ENCODE measurements around the gene KCNN4. TPM values are rescaled to one million over a fixed set of nuclear protein-coding genes. Genes with fewer than 3 reads are reported as not detected.

Gene KCNN4
- total and polyA plus RNA-seq, 2 experiments from 2014 or later = 0.86 to 3.2 TPM

DNA sequence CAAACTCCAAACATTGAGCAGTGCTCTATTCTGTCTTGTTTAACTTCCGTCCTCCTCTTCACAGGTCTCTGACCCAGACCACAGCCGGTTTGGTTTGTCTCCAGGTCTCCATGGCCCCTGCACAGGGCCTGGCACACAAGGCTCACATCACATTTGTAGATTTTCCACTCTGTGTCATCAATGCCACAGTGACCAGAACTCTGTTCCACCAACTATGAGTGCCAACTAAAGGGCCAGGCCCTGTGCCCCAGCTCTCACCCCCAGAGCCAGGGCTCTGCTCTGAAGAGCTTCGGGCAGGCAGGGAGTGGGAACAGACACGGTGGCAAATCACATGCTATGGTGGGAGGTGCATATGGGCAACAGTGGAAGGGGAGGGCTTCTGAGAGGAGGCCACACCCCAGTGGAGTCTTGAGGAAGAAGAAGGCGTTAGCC is 42.0 kb downstream of the KCNN4 start:
- TF ChIP-seq EZH2 (IDR thresholded peaks at IDR 0.05; ENCODE audit: low read depth, unreplicated experiment) = no peak
- TF ChIP-seq ZNF331 (CRISPR knock-in tag; IDR thresholded peaks at IDR 0.05; ENCODE audit: low read depth) = no peak
- TF ChIP-seq, protein P1, sequence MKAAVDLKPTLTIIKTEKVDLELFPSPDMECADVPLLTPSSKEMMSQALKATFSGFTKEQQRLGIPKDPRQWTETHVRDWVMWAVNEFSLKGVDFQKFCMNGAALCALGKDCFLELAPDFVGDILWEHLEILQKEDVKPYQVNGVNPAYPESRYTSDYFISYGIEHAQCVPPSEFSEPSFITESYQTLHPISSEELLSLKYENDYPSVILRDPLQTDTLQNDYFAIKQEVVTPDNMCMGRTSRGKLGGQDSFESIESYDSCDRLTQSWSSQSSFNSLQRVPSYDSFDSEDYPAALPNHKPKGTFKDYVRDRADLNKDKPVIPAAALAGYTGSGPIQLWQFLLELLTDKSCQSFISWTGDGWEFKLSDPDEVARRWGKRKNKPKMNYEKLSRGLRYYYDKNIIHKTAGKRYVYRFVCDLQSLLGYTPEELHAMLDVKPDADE (IDR thresholded peaks at IDR 0.05) = no peak
- TF ChIP-seq, protein P2, sequence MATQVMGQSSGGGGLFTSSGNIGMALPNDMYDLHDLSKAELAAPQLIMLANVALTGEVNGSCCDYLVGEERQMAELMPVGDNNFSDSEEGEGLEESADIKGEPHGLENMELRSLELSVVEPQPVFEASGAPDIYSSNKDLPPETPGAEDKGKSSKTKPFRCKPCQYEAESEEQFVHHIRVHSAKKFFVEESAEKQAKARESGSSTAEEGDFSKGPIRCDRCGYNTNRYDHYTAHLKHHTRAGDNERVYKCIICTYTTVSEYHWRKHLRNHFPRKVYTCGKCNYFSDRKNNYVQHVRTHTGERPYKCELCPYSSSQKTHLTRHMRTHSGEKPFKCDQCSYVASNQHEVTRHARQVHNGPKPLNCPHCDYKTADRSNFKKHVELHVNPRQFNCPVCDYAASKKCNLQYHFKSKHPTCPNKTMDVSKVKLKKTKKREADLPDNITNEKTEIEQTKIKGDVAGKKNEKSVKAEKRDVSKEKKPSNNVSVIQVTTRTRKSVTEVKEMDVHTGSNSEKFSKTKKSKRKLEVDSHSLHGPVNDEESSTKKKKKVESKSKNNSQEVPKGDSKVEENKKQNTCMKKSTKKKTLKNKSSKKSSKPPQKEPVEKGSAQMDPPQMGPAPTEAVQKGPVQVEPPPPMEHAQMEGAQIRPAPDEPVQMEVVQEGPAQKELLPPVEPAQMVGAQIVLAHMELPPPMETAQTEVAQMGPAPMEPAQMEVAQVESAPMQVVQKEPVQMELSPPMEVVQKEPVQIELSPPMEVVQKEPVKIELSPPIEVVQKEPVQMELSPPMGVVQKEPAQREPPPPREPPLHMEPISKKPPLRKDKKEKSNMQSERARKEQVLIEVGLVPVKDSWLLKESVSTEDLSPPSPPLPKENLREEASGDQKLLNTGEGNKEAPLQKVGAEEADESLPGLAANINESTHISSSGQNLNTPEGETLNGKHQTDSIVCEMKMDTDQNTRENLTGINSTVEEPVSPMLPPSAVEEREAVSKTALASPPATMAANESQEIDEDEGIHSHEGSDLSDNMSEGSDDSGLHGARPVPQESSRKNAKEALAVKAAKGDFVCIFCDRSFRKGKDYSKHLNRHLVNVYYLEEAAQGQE (IDR thresholded peaks at IDR 0.05; ENCODE audit: unreplicated experiment) = no peak
- TF ChIP-seq NANOG (IDR thresholded peaks at IDR 0.05; ENCODE audit: borderline replicate concordance) = no peak
- TF ChIP-seq, protein P3, sequence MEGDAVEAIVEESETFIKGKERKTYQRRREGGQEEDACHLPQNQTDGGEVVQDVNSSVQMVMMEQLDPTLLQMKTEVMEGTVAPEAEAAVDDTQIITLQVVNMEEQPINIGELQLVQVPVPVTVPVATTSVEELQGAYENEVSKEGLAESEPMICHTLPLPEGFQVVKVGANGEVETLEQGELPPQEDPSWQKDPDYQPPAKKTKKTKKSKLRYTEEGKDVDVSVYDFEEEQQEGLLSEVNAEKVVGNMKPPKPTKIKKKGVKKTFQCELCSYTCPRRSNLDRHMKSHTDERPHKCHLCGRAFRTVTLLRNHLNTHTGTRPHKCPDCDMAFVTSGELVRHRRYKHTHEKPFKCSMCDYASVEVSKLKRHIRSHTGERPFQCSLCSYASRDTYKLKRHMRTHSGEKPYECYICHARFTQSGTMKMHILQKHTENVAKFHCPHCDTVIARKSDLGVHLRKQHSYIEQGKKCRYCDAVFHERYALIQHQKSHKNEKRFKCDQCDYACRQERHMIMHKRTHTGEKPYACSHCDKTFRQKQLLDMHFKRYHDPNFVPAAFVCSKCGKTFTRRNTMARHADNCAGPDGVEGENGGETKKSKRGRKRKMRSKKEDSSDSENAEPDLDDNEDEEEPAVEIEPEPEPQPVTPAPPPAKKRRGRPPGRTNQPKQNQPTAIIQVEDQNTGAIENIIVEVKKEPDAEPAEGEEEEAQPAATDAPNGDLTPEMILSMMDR (conservative IDR thresholded peaks at IDR 0.05; ENCODE audit: low read depth in 2 of 2) = no peak
- TF ChIP-seq, protein P4, sequence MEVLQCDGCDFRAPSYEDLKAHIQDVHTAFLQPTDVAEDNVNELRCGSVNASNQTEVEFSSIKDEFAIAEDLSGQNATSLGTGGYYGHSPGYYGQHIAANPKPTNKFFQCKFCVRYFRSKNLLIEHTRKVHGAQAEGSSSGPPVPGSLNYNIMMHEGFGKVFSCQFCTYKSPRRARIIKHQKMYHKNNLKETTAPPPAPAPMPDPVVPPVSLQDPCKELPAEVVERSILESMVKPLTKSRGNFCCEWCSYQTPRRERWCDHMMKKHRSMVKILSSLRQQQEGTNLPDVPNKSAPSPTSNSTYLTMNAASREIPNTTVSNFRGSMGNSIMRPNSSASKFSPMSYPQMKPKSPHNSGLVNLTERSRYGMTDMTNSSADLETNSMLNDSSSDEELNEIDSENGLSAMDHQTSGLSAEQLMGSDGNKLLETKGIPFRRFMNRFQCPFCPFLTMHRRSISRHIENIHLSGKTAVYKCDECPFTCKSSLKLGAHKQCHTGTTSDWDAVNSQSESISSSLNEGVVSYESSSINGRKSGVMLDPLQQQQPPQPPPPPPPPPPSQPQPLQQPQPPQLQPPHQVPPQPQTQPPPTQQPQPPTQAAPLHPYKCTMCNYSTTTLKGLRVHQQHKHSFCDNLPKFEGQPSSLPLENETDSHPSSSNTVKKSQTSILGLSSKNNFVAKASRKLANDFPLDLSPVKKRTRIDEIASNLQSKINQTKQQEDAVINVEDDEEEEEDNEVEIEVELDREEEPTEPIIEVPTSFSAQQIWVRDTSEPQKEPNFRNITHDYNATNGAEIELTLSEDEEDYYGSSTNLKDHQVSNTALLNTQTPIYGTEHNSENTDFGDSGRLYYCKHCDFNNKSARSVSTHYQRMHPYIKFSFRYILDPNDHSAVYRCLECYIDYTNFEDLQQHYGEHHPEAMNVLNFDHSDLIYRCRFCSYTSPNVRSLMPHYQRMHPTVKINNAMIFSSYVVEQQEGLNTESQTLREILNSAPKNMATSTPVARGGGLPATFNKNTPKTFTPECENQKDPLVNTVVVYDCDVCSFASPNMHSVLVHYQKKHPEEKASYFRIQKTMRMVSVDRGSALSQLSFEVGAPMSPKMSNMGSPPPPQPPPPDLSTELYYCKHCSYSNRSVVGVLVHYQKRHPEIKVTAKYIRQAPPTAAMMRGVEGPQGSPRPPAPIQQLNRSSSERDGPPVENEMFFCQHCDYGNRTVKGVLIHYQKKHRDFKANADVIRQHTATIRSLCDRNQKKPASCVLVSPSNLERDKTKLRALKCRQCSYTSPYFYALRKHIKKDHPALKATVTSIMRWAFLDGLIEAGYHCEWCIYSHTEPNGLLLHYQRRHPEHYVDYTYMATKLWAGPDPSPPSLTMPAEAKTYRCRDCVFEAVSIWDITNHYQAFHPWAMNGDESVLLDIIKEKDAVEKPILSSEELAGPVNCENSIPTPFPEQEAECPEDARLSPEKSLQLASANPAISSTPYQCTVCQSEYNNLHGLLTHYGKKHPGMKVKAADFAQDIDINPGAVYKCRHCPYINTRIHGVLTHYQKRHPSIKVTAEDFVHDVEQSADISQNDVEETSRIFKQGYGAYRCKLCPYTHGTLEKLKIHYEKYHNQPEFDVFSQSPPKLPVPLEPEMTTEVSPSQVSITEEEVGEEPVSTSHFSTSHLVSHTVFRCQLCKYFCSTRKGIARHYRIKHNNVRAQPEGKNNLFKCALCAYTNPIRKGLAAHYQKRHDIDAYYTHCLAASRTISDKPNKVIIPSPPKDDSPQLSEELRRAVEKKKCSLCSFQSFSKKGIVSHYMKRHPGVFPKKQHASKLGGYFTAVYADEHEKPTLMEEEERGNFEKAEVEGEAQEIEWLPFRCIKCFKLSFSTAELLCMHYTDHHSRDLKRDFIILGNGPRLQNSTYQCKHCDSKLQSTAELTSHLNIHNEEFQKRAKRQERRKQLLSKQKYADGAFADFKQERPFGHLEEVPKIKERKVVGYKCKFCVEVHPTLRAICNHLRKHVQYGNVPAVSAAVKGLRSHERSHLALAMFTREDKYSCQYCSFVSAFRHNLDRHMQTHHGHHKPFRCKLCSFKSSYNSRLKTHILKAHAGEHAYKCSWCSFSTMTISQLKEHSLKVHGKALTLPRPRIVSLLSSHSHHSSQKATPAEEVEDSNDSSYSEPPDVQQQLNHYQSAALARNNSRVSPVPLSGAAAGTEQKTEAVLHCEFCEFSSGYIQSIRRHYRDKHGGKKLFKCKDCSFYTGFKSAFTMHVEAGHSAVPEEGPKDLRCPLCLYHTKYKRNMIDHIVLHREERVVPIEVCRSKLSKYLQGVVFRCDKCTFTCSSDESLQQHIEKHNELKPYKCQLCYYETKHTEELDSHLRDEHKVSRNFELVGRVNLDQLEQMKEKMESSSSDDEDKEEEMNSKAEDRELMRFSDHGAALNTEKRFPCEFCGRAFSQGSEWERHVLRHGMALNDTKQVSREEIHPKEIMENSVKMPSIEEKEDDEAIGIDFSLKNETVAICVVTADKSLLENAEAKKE (CRISPR knock-in tag; IDR thresholded peaks at IDR 0.05) = no peak
- H3F3A ChIP-seq (replicated peaks; ENCODE audit: low read depth) = no peaks in the 10 kb centered on the region
- Mint-ChIP-seq H3K4me1 (peaks cover 4% of the 10 kb centered on the region; the same call in 1 of the 3 replicates), H3K36me3 (ENCODE audit: low read depth) (peaks cover 61% of the 10 kb centered on the region), H3K9me3 (no peaks in the 10 kb centered on the region), H3K27ac (peak overlapping the region; percentile 45; the same call in 1 of the 2 replicates), H3K27me3 (ENCODE audit: insufficient read depth, low read depth, poor library complexity) (peaks cover 5% of the 10 kb centered on the region), H3K4me3 (no peak overlapping the region)
- H3K4me1 ChIP-seq (ENCODE audit: insufficient read depth) = no peaks in the 10 kb centered on the region
- peak; percentile 37; the same call in 1 of the 3 replicates for ATAC-seq
- H3K36me3 ChIP-seq (ENCODE audit: insufficient read depth) = no peaks in the 10 kb centered on the region; the same call in 1 of the 2 replicates
- no peaks in the 10 kb centered on the region for H3K79me2 ChIP-seq (replicated peaks; ENCODE audit: insufficient read depth)
- no peaks in the 10 kb centered on the region for H3K27me3 ChIP-seq (ENCODE audit: insufficient read depth)
- no peaks in the 10 kb centered on the region; the same call in 1 of the 2 replicates for H4K20me1 ChIP-seq (replicated peaks; ENCODE audit: insufficient read depth)
- H3K4me3 ChIP-seq = no peak overlapping the region
- H3K9me2 ChIP-seq (ENCODE audit: insufficient read depth) = no peaks in the 10 kb centered on the region
- no peak overlapping the region for H3K27ac ChIP-seq (ENCODE audit: low read depth)
- no peak overlapping the region for H3K4me2 ChIP-seq
- no peak overlapping the region for H2AFZ ChIP-seq
- DNase-seq (ENCODE audit: low spot score) = no peak
